Bronchial epithelial cell (primary cell): ENCODE measurements around the gene NOP58. TPM values are rescaled to one million over a fixed set of nuclear protein-coding genes. Genes with fewer than 3 reads are reported as not detected.
"Not testable (repeated sequence)": the region's sequence is repeated elsewhere in the genome, so short reads cannot be mapped to it uniquely, and the experiment has no call there.

ENCODE experiments used
- DNase-seq: peaks from one replicate; pipeline ENCODE4 v3.0.0-alpha.2; 2010; ENCODE audit warnings: low read depth
- FAIRE-seq: peaks from 2 replicates; lab custom pipeline; 2011; peaks lifted over from hg19 to GRCh38; lab: Jason Lieb, UNC
- H3K27me3 ChIP-seq: 2 replicates; pipeline ENCODE4 v1.5.1; 2011; ENCODE audit warnings: low read length; ENCODE audit not compliant: control insufficient read depth, insufficient read depth
- H3K36me3 ChIP-seq: 2 replicates; pipeline ENCODE4 v1.5.1; 2011; ENCODE audit warnings: low read length; ENCODE audit not compliant: control insufficient read depth, insufficient read depth
- H3K4me3 ChIP-seq: 2 replicates; pipeline ENCODE4 v1.5.1; 2011; ENCODE audit warnings: mild to moderate bottlenecking, low read depth, low read length, control low read depth
- CTCF ChIP-seq: IDR thresholded peaks from 2 replicates; pipeline ENCODE4 v1.5.1; 2011; ENCODE audit warnings: mild to moderate bottlenecking, moderate library complexity, low read length, control low read depth, inconsistent platforms; ENCODE audit not compliant: insufficient read depth, severe bottlenecking
- total RNA-seq: library from RNA; depleted of rRNA; stranded (reverse); fragments of >200 nt; gene quantifications from 2 replicates; pipeline ENCODE4 v1.2.1, GENCODE V29; 2014

Gene NOP58, protein sequence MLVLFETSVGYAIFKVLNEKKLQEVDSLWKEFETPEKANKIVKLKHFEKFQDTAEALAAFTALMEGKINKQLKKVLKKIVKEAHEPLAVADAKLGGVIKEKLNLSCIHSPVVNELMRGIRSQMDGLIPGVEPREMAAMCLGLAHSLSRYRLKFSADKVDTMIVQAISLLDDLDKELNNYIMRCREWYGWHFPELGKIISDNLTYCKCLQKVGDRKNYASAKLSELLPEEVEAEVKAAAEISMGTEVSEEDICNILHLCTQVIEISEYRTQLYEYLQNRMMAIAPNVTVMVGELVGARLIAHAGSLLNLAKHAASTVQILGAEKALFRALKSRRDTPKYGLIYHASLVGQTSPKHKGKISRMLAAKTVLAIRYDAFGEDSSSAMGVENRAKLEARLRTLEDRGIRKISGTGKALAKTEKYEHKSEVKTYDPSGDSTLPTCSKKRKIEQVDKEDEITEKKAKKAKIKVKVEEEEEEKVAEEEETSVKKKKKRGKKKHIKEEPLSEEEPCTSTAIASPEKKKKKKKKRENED
- total RNA-seq = 59.3 and 79.5 TPM in 2 replicates

GRCh38 chr2:202265467-202266277, at the start of gene NOP58:
Gene NOP58 (plus strand): TSS chr2:202265763. CDS start chr2:202265942, 179 bp downstream.
- H3K4me3 ChIP-seq = peak within 1 kb of the TSS; percentile 99
- no peak for FAIRE-seq
- TF ChIP-seq CTCF = no peak
- no peaks in the 10 kb centered on the region for H3K36me3 ChIP-seq
- no peaks in the 10 kb centered on the region for H3K27me3 ChIP-seq
- peak; percentile 91 for DNase-seq

DNA sequence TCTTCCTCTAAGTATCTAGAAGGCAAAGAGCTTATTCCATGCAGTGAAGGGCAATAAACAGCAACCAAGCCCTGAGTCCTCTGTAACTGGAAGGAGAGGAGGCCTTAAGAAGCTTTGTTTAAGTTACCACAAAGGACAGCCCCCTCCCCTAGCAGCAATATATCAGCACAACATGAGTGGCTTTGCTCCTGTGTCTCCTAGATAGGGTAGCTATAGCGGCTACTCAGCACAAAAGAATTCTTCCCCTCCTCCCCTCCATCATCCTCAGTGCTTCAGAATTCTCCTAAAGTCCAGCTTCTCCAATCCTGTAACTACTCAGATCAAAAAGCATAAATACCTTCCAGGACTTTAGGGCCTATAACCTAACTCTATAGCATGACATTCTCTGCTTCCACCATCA, 43.7 kb upstream of the NOP58 start:
- no peaks in the 10 kb centered on the region for H3K27me3 ChIP-seq
- FAIRE-seq (no peak), DNase-seq (no peak)
- H3K4me3 ChIP-seq = no peak overlapping the region
- no peaks in the 10 kb centered on the region for H3K36me3 ChIP-seq
- TF ChIP-seq CTCF = no peak

DNA sequence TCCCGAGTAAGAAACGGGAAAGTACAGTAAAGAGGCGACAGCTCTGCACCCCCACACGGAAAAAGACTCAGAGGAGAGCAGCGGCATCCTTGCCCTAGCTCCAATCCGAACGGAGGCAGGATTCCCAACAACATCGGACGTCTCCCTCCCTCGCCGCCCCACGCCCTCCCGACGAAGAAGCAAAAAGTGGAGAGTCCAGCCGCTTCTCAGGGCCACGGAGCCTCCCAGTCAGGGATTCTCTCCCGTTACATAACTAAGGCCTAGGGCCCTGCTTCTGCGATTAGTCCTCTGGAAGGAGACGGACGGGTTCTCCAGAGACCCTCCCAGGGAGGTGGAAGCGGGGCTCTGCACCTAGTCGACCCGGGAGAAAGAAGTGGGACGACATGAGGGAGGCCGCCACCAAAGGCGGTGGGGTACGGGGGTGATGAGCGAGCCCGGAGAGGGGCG, 27.8 kb upstream of the NOP58 start:
- peak; percentile 37 for DNase-seq
- no peaks in the 10 kb centered on the region for H3K27me3 ChIP-seq
- peak overlapping the region; percentile 67 for H3K4me3 ChIP-seq
- no peak for TF ChIP-seq CTCF
- no peak for FAIRE-seq
- H3K36me3 ChIP-seq = no peaks in the 10 kb centered on the region

- DNase-seq = peak; percentile 79
- TF ChIP-seq CTCF = no peak
- no peaks in the 10 kb centered on the region for H3K27me3 ChIP-seq
- H3K36me3 ChIP-seq = no peaks in the 10 kb centered on the region
- H3K4me3 ChIP-seq = peak within 1 kb of the TSS; percentile 67
- FAIRE-seq = no peak
These were observed 27.0 kb upstream of the NOP58 start, which contains the start of gene SUMO1 for GRCh38 chr2:202238234-202239197. Gene SUMO1 (minus strand): TSS chr2:202238597. CDS start chr2:202238451, 146 bp downstream.

GRCh38 chr2:202247710-202248109, 17.9 kb upstream of the NOP58 start:
- not testable (repeated sequence) for H3K4me3 ChIP-seq, H3K27me3 ChIP-seq, DNase-seq, H3K36me3 ChIP-seq, FAIRE-seq
